GM18873 (cell line): ENCODE measurements around the gene MAFB.

ENCODE experiments used
- ATAC-seq: cut with Tn5 transposase; IDR thresholded peaks from one replicate; pipeline ENCODE4 v1.9.1; 2021; ENCODE audit warnings: mild to moderate bottlenecking, moderate library complexity, moderate number of reproducible peaks; ENCODE audit not compliant: unreplicated experiment, low FRiP score

MAFB gene

DNA sequence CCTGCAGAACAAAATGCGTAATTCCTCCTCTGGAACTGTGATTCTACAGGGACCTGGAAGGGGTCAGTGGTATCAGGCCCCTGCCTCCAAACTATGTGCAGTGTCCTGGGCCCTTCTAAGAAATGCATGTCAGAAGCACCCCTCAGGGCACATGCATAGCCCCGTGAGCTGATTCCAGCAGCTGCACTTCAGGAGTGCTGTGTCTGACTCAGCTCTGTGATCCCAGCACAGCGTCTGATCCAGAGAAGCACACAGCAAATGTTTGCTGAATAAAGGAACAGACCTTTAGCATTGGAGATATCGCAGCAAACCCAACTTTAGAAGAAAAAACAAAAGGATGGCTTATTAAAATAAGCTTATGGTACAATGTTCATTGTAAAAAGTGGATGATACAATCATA lies 15.8 kb upstream of the MAFB start:
- no peak for ATAC-seq

DNA sequence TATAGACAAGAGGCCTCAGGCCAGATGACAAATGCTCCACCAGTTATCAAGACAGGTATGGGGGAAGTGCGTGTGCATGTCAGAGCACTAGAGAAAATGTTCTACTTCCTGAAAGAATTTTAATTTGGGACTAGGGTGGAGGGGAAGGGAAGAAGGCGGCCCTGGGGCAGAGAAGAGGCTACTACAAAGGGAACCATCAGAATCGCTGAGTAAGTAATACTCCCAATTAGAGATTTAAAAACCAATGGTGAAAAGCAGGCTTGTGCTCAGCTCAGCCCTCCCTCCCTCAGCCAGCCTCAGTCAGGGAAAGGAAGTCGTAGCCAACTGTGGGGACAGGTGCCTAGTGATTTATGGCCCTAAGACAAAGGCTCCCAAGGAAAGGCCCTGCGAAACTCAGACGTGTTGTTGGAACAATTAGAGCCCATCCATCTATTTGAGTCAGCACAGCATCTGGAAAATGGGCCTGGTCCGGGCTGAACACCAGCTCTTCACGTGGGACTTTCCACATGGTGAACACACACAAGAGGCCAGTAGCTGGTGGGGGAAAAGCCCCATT lies 15.0 kb upstream of the MAFB start:
- ATAC-seq: no peak

DNA sequence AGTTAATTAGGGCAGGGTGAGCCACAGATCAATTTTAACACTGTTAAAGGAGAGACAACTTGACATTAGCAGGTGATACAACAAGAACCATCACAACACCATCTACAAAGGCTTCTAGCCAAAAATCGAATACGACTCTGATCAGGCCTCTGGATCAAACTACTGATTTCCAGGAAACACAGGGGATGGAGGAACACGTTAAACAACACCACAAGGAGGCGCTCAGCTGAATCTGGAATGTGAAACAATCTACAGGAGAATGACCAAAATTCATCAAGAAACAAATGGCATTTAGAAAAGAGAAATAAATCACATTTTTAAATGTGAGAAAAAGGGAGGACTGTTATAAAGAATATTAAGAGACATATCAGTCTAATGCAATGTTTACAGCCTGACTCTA lies 13.5 kb upstream of the MAFB start:
- ATAC-seq: no peak

DNA sequence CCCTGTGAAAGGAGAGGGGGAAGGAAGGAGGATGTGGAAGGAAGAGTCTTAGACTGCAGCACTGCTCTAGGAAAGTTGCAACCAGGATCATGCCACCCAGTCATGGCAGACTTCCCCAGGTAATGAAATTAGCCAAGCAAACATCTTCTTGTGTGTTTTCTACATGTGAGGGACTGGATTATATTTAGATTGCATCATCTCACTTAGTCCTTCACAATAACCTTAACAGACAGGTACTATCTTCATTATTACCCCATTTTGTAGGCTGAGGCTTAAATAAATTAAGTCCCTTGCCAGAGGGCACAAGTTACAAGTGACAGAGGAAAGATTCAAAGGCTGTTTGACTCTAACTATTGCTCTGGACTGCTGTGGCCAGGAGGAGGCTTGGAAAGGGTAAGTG lies 9.7 kb upstream of the MAFB start:
- ATAC-seq: no peak

DNA sequence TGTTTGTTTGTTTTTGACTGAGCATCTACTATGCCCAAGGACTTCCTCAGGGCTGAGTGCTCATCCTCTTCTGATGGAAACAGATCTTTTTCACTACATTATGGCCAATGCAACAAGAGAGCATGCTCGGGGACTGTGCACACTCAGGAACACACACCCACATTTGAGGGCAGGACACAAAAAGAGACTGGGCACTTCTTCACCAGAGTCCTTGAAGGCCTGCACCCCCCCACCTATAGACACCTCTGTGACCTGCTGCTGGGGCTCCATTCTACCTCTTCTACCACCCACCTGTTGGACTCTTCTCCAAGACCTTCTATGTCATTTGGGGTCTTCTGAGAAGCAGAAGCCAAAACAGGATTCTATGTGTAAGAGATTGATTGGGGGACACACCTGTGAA lies 9.2 kb upstream of the MAFB start:
- ATAC-seq: no peak

DNA sequence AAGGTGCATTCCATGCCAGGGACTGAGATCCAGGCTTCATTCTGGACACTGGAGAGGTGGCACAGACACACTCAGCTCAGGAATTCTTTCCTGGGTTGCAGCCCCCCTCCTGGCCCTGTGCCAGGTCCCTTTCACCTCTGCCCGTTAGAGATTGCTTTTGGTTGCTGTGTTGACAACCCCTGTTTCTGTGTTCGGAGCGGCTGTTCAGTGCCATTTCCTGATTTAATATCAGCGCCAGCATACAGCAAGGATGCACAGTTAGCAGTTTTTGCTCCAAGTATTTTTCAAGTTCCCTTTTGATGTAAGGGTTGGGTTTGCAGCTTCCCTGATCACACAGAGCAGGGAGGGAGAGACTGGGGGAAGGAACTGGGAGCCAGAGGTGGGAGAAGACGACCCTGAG lies 8.5 kb upstream of the MAFB start:
- no peak for ATAC-seq

DNA sequence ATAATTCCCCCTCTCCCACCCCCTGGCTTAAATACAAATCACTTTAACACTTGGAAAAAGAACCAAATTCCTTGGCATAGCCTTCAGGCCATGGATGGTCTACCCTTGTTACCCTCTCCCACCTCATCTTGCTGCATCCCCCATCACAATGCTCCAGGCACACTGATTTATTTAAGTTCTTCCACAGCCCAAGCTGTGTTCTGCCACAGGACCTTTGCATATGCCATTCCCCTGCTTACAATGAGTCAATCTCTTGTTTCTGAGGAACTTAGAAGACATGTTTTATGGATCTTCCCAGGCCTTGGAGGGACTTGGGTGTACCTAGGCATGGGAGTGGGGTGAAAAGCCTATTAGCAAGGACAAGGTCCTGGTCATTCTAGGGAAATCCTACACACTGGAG lies 6.2 kb upstream of the MAFB start:
- ATAC-seq: no peak

DNA sequence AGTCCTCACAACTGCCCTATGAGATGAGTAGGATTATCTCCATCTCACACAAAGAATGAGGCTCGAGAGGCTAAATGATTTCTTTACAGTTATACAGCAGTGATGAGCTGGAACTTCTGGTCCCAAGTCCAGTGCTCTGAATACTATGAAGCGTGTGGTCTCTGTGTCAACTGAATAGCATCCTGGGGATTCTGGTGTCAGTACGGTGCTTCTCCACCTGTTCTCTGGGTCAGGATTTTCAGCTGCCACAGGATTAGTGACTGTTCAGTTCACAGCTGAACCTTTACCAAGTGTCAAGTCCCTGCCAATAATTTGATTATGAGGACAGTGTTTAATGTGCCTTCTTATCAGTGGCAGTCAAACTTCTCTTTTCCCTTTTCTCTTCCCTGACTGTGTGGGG lies 5.2 kb upstream of the MAFB start:
- ATAC-seq: no peak

DNA sequence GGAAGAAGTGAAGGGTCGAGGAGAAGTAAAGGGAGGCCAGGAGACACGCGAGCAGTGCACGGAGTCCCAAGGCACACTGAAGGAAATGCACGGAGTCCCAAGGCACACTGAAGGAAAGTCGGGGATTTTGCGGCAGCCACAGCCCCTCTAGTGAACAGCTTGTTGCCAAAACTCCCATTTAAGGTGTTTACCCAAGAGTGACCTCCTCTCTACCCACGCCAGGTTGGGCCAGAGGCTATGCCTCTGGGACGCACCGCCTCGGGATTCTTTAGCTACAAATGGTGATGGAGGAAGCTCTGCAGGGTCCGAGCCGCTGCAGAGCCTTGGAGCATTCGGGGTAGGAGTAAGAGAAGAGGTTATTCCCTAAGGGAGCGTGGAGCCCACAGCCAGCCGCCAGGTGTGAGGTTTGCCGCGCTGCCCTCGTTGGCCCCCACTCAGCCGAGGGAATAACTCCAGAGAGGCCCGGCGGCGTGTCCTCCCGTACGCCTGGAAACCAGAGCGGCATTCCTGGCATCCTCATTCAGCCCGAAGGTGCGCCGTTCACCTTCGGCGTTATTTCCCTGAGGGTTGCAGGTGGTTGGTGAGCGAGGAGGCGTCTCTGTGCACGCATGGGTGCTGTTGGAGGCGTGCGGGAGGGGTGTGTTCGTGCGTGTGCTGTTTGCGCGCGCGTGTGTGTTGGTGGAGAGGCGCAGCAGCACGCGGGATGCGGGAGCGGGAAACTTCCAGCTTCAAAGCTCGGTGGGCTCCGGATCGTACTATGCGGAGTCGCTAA lies 3.4 kb upstream of the MAFB start:
- no peak for ATAC-seq

DNA sequence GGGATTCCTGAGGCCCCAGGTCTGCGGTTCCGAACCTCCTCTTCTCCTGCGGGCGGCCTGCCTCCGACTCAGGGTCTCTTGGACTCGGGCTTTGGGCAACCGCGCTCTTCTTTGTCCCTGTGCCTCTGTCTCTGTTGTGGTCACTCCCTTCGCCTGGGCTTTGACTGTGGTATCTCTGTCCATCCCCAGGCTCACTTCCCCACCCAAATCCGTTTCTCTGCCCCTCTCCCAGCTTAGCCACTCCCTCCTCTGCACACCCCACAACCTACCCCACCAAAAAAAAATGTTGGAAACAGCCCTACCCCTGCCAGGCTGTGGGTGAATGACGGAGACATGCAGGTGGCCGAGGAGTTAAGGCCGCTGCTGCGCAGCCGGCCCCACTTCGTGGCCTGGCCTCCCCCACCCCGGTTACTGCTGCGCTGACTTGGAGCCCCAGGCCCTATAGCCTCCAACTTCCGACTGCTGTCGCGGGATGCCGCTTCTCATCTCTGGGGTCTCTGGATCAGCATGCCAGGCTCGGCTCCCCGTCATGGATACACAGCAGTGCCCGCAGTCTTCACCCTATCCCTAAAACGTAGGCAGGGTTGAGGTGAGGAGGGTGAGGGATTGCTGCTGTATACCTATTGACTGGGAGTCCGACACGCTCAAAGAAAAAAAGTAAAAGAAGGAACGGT lies 2.7 kb upstream of the MAFB start:
- ATAC-seq: no peak

DNA sequence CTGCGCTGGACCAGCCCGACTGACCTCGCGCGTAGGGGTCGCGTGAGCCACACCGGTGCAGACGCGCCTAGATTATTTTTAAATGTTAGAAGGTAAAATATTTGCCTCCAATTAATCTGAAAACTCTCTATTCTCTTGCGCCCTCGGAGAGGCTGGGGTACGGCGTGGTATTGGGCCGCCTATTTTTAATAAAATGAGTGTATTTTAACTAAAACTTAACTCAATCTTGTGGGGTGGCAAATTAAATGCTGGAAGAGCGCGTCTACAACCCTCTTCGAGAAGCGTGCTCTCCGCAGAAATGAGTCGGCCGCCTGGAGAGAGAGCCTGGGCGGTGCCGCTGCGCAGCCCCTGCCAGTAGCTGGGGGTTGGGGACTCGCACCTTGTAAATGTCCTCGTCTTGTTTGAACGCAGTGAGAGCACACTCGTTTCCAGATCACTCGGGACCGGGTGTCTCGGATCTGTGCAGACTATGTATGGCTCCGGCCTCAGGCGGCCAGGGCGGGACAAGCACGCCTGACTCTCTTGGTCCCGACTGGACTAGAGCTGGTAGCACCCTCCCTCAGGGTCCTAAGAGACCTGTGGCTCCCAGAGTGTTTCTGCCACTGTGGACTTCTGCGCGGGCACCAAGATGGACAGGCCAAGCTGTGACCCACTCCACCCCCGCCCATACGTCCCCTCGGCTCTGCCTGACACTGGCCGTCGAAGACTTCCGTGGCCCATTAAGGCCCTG lies 2.0 kb upstream of the MAFB start:
- no peak for ATAC-seq

DNA sequence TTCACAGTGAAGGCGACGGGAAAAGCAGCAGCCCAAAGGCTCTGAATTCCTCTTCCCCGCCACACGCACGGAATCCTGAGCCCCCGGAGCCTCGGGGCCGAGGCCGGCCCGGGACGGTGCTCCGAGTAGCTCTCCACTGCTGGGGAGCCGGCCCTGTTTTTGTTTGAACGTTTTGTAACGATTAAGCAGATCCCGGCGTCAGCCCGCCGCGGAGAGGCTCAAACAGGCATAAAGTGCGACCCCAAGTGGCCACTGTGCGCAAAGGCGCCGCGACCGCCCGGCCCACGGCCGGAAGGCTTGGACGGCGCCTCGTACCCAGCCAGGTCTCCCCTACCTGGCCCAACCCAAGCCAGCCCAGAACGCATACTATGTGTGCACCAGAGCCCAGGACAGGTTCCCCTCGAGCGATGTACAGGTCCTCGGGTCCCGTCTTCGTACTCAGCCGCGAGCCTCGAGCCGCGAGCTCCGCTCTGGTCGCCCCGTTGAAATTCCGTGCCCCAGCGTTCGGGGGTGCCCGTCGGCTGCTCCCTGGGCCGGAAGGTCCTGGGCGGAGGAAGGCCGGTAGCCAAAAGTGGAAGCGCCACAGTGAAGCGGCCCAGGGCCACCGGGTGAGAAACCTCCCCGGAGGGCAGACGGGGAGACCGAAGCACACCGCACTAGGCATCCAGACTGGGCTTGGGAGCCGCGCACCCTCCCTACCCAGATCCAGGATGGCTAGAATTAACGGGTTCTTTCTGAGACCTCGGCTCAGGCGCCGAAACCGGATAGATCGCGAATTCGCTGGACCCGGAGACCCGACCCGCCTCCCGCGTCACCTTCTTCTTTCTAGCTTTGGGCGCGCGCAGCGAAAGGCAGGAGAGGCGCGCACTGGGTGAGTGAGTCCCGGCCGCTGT lies 1.2 kb upstream of the MAFB start:
- ATAC-seq: no peak

DNA sequence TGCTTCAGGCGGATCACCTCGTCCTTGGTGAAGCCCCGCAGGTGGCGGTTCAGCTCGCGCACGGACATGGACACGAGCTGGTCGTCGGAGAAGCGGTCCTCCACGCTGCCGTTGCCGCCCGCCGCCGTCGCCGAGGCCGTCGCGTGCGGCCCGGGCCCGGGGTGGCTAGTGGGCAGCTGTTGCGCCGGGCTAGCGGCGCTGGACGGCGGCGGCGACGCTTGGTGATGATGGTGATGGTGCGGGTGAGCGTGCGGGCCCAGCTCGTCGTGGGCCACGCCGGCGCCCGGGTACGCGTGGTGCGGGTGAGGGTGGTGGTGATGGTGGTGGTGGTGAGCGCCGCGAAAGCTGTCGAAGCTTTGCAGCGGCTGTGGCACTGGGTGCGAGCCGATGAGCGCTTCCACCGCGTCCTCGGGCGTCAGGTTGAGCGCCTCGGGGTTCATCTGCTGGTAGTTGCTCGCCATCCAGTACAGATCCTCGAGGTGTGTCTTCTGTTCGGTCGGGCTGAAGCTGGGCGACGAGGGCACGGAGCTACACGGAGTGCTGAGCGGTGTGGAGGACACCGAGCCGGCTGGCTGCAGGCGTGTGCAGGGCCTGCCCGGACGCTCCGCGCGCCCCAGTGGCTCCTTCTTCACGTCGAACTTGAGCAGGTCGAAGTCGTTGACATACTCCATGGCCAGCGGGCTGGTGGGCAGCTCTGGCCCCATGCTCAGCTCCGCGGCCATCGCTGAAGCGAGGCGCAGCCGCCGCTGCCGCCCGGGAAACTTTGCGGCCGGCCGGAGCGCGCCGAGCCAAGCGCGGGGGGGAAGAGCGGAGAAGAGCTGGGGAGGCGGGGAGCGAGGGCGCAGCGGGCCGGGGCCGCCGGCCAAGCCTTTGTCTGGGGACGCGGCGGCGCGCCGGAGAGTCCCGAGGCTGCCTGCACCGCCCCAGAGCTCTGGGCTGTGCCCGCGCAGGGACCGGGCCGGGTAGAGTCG lies 622 bp downstream of the MAFB start:
- ATAC-seq: no peak

DNA sequence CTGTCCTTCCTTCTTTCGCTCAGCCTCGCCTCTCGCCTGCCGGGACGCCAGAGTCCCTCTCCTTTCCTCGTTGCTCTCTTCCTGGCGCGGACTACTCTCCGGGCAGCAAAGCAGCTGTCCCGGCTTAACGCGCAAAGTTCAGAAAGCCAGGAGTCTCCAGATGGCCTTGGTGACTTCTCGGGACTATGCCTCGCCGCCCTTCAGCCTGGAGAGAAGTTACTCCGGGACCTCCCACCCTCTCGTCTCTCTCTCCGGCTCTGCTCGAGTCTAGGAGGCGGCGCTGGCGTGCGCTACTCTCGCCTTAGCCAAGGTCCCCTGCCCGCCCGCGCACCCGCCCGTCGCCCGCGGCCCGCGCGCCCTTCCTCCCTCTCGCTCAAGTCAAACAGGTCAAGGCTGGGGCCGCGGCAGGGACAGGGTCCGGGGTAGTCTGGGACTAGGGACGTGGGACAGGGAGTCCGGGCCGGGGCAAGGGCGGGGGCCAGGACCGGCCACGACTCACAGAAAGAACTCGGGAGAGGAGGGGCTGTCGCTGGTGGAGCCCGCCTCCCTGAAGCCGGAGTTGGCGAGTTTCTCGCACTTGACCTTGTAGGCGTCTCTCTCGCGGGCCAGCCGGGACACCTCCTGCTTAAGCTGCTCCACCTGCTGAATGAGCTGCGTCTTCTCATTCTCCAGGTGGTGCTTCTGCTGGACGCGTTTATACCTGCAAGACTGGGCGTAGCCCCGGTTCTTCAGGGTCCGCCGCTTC lies 1.5 kb downstream of the MAFB start:
- ATAC-seq: no peak

DNA sequence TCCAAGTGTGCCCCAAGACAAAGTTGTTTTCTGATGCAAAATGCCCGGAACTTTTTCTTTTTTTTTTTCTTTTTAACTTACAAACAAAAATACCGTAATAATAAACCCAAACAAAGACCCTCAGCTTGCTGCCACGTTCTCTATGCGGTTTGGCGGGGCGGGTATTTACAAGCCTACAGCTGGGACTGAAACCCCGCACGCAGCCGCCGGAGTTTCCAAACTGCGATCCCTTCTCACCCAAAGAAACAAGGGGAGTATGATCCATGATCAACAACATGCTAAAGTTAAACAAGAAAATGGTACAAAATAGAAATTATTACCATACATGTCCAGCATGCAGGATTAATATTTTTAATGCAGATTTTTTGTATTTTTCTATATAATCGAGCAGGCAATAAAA lies 2.1 kb downstream of the MAFB start:
- no peak for ATAC-seq

DNA sequence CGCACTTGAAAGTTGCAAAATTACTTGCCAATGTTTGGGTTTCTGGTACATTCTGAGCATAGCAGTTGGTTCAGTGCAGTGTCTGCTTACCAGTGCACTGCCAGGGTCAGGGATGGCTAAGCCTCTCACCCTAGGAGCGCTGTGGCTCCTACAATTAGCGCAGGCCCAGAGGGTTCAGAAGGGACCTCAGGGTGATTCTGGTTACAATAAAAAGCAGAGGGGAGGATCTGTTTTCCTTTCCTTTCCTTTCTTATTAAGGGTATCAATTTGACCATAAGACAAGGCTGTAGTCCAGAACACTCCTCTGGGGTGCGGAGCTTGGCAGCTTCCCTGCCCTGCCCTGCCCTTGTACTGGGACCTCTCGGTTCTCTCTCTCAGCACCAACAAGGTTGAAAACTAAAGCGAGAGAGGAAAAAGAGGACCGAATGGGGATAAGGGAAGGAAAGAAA lies 2.6 kb downstream of the MAFB start:
- ATAC-seq: no peak

DNA sequence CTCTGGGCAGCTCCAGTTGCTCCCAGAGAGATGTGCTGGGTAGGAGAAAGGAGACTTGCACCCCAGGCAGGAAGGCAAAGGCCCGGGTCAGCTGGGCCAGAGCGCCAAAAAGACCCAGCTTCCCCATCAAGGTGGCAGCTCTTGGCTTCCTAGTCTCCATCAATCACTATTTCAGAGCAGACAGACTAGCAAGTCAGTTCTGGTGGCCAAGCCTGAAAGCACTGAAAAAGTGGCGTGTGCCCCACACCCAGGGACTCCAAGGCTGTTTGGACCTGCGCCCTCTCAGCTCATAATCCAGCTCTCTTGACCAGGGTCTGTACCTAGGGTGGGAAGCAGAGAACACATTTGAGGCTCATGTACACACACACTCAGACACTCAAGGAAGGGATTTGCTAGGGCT lies 3.7 kb downstream of the MAFB start:
- ATAC-seq: no peak

DNA sequence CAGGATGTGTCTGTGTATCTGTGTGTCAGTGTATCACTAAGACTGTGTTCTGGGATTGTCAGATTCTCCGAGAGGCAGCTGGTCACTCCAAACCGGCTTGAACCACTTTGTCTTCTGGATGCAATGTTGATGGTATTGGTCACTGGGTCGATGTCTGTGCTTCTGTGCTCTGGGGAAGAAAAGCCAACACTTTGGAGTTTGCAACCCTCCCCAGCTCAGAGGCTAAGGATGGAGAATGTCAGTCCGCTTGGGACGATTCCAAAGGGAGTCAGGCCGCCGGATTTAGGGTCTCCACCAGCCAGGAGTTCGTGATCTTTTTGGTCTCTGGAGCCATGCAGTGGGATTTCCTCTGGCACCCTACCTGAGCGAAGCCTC lies 5.2 kb downstream of the MAFB start:
- no peak for ATAC-seq
